Measurements from ENCODE around the gene MPHOSPH10.

Gene MPHOSPH10

DNA sequence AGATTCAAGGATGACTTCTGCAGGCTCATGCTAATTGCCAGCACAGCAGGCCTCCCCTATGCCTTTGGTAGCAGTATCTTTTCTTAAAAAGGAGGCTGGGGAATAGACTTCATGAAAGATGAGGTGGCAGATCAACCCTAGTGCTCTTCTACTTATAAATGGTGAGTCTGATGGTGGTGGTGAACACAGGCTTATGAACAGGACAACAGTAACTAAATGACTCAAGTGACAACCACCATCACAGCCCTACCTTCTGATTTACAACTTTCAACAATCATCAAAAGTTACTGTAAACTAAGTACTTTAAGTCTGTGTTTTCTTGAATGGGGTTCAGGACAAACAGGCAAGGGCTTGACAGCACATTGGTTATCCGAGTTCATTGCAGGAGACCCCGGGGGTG lies 57.2 kb downstream of the MPHOSPH10 start:
- Histone ChIP-seq H3K4me3 (ENCODE audit: low read depth, low read length) (no peak overlapping the region), H3K27me3 (no peaks in the 10 kb centered on the region), H3K4me1 (no peaks in the 10 kb centered on the region), H3K36me3 (no peaks in the 10 kb centered on the region), H3K9me3 (no peaks in the 10 kb centered on the region)
- TF ChIP-seq, protein P1, sequence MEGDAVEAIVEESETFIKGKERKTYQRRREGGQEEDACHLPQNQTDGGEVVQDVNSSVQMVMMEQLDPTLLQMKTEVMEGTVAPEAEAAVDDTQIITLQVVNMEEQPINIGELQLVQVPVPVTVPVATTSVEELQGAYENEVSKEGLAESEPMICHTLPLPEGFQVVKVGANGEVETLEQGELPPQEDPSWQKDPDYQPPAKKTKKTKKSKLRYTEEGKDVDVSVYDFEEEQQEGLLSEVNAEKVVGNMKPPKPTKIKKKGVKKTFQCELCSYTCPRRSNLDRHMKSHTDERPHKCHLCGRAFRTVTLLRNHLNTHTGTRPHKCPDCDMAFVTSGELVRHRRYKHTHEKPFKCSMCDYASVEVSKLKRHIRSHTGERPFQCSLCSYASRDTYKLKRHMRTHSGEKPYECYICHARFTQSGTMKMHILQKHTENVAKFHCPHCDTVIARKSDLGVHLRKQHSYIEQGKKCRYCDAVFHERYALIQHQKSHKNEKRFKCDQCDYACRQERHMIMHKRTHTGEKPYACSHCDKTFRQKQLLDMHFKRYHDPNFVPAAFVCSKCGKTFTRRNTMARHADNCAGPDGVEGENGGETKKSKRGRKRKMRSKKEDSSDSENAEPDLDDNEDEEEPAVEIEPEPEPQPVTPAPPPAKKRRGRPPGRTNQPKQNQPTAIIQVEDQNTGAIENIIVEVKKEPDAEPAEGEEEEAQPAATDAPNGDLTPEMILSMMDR (IDR thresholded peaks at IDR 0.05; ENCODE audit: low read depth, low read length): no peak
- no peak for DNase-seq

DNA sequence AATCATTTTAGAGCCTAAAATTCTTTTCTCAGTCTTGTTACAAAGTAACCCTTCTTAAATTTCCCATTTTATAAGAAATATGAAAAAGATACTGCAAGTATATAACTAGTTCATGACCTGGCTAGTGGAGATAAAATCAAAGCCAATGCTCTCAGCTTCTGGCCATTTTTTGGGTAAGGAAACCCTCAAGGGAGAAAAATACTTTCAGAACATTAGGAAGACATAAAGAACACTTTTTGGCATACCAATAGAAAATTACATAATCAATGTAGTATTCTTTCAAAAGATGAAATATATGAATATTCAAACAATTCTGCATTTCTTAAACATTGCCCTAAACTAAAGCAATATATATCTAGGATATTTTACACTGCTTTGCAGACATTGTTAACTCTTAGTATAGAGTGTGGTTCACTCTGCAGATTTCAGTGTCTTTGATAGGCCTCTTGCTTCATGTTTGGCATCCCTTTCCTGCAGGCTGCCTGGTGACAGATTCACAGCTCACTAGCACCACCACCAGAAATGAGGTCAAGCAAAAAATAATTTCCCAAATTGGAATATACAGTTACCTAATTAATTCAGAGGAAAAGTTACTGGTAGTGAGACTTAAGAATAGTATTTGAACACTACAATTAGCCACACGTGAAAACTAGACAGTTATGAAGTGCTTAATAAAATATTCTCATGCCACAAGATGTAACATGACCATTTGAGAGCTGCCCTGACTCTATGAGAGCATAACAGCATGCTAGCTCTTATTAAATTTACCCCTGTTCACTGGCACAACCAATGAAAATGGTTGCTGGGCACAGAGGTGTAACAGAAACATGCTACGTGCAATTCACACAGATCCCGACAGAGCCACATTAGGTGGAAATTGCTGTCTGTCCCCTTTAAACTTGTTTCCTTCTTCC lies 60.5 kb downstream of the MPHOSPH10 start:
- no peaks in the 10 kb centered on the region for H3K27me3 ChIP-seq
- no peaks in the 10 kb centered on the region for H3K4me1 ChIP-seq
- no peaks in the 10 kb centered on the region for H3K9me3 ChIP-seq
- TF ChIP-seq, protein P1 (IDR thresholded peaks at IDR 0.05; ENCODE audit: low read depth, low read length): 0 out of 2 replicates have a peak, but pooled peaks have one; percentile 18
- no peak overlapping the region for H3K4me3 ChIP-seq (ENCODE audit: low read depth, low read length)
- no peak for DNase-seq
- H3K36me3 ChIP-seq: no peaks in the 10 kb centered on the region

DNA sequence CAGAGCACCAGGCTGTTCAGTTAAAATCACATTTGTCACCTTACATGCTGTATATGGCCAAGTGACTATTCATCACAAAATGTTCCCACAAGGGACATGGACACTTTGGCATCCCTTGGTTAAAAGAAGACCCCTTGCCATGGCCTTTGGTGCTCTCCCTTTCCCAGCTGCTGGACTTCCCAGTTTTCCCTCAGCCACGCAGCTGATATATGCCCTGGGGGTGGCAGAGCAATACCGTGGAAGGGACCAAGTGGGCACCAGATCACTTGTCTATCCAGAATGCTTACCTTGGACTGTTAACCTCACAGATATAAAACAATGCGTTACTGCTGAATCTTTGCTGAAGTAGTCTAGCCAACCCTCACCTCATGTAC lies 61.1 kb downstream of the MPHOSPH10 start:
- Histone ChIP-seq H3K36me3 (no peaks in the 10 kb centered on the region), H3K27me3 (no peaks in the 10 kb centered on the region), H3K4me3 (ENCODE audit: low read depth, low read length) (no peak overlapping the region), H3K4me1 (no peaks in the 10 kb centered on the region), H3K9me3 (no peaks in the 10 kb centered on the region)
- TF ChIP-seq, protein P1 (IDR thresholded peaks at IDR 0.05; ENCODE audit: low read depth, low read length): no peak
- DNase-seq: no peak

Measured in BE2C (cell line).